ENCODE data around the gene MYO1H.
A peak's percentile ranks its signal among the peaks of the same experiment; 100 is the strongest.
"Not testable (repeated sequence)": the region's sequence is repeated elsewhere in the genome, so short reads cannot be mapped to it uniquely, and the experiment has no call there.

Gene MYO1H

GRCh38 chr12:109352184-109352583, 4.5 kb downstream of the MYO1H start:
- DNase-seq = no peak

GRCh38 chr12:109356577-109356976, 8.9 kb downstream of the MYO1H start:
- no peak for DNase-seq

- DNase-seq = no peak
Observed at GRCh38 chr12:109357032-109357431, 9.3 kb downstream of the MYO1H start.

- DNase-seq = no peak
Observed at GRCh38 chr12:109358154-109358869, 10.6 kb downstream of the MYO1H start.

GRCh38 chr12:109359131-109359690, 11.5 kb downstream of the MYO1H start:
- no peak for DNase-seq

- DNase-seq = no peak
Observed at GRCh38 chr12:109369831-109370230, 22.1 kb downstream of the MYO1H start.

- DNase-seq = no peak
Observed at GRCh38 chr12:109377139-109377685, 29.5 kb downstream of the MYO1H start.

- DNase-seq = no peak
Observed at GRCh38 chr12:109378569-109378968, 30.9 kb downstream of the MYO1H start.

GRCh38 chr12:109382031-109382430, 34.3 kb downstream of the MYO1H start:
- no peak for DNase-seq

- DNase-seq = no peak
Observed at GRCh38 chr12:109383240-109383639, 35.5 kb downstream of the MYO1H start.

GRCh38 chr12:109385339-109386058, 37.8 kb downstream of the MYO1H start:
- no peak for DNase-seq

GRCh38 chr12:109386059-109386433, 38.3 kb downstream of the MYO1H start:
- no peak for DNase-seq

GRCh38 chr12:109387425-109388166, 39.9 kb downstream of the MYO1H start:
- DNase-seq = no peak

GRCh38 chr12:109388167-109388563, 40.5 kb downstream of the MYO1H start:
- no peak for DNase-seq

- no peak for DNase-seq
Observed at GRCh38 chr12:109389146-109389545, 41.4 kb downstream of the MYO1H start.

GRCh38 chr12:109393437-109394345, 46.0 kb downstream of the MYO1H start:
- DNase-seq = peak; percentile 14

- no peak for DNase-seq
Observed at GRCh38 chr12:109394891-109395290, 47.2 kb downstream of the MYO1H start.

GRCh38 chr12:109404841-109405240, 57.1 kb downstream of the MYO1H start:
- not testable (repeated sequence) for DNase-seq

GRCh38 chr12:109406147-109406546, 58.4 kb downstream of the MYO1H start:
- not testable (repeated sequence) for DNase-seq

- no peak for DNase-seq
Observed at GRCh38 chr12:109418848-109419480, 71.3 kb downstream of the MYO1H start.

- DNase-seq = no peak
Observed at GRCh38 chr12:109421355-109422087, 73.8 kb downstream of the MYO1H start.

Measured in effector CD4-positive, alpha-beta T cell (primary cell).